ENCODE measurements around the gene RPS18.
"Not testable (repeated sequence)": the region's sequence is repeated elsewhere in the genome, so short reads cannot be mapped to it uniquely, and the experiment has no call there.

RPS18 gene

GRCh38 chr6:33273924-33274902, 2.3 kb downstream of the RPS18 start:
- Histone ChIP-seq H2BK120ac (ENCODE audit: low read depth, low read length) (no peak overlapping the region), H3K36me3 (replicated peaks in 1 of 2; ENCODE audit: control insufficient read depth in 2 of 2, insufficient read depth in 2 of 2, low read length in 2 of 2) (peaks cover 37 to 69% of the 10 kb centered on the region in 2 donors), H3K9me3 (replicated peaks in 1 of 2; ENCODE audit: control insufficient read depth in 2 of 2, insufficient read depth in 1 of 2, low read depth in 1 of 2, low read length in 2 of 2) (no peaks in the 10 kb centered on the region), H2BK5ac (ENCODE audit: low read length) (no peak overlapping the region), H2BK15ac (ENCODE audit: low read length) (no peak overlapping the region), H4K8ac (ENCODE audit: low read depth, low read length) (no peak overlapping the region), H3K27me3 (ENCODE audit: control insufficient read depth in 3 of 3, insufficient read depth in 3 of 3, low read depth in 1 of 3, low read length in 3 of 3) (no peaks in the 10 kb centered on the region), H3K18ac (ENCODE audit: low read length) (no peak overlapping the region), H3K14ac (ENCODE audit: low read length) (no peak overlapping the region), H2BK12ac (ENCODE audit: low read length) (no peak overlapping the region), H3K4me2 (ENCODE audit: insufficient read depth, low read length, poor library complexity, severe bottlenecking) (no peak overlapping the region), H3K4me3 (ENCODE audit: low read length in 2 of 2) (no peak overlapping the region), H3K9ac (ENCODE audit: low read depth, low read length, poor library complexity) (no peak overlapping the region), H3K23ac (ENCODE audit: low read depth, low read length, poor library complexity) (no peak overlapping the region), H3K4ac (ENCODE audit: low read length) (no peak overlapping the region), H3K27ac (replicated peaks; ENCODE audit: low read length) (no peak overlapping the region), H3K4me1 (ENCODE audit: control insufficient read depth in 2 of 2, insufficient read depth in 1 of 2, low read depth in 1 of 2, low read length in 2 of 2) (peaks cover 21 to 27% of the 10 kb centered on the region in 2 donors), H4K91ac (ENCODE audit: low read depth, low read length, poor library complexity) (no peak overlapping the region), H2AFZ (ENCODE audit: low read length) (no peak overlapping the region), H3K79me1 (ENCODE audit: low read depth, low read length) (peaks cover 8% of the 10 kb centered on the region), H2AK5ac (ENCODE audit: low read depth, low read length) (no peak overlapping the region)
- DNase-seq (ENCODE audit: low spot score): no peak
- no CpG with 5 or more reads among the region's 14 CpGs for WGBS, 2 donors (ENCODE audit: extremely low coverage in 2 of 2, insufficient read length in 2 of 2, insufficient replicate concordance in 1 of 2)

DNA sequence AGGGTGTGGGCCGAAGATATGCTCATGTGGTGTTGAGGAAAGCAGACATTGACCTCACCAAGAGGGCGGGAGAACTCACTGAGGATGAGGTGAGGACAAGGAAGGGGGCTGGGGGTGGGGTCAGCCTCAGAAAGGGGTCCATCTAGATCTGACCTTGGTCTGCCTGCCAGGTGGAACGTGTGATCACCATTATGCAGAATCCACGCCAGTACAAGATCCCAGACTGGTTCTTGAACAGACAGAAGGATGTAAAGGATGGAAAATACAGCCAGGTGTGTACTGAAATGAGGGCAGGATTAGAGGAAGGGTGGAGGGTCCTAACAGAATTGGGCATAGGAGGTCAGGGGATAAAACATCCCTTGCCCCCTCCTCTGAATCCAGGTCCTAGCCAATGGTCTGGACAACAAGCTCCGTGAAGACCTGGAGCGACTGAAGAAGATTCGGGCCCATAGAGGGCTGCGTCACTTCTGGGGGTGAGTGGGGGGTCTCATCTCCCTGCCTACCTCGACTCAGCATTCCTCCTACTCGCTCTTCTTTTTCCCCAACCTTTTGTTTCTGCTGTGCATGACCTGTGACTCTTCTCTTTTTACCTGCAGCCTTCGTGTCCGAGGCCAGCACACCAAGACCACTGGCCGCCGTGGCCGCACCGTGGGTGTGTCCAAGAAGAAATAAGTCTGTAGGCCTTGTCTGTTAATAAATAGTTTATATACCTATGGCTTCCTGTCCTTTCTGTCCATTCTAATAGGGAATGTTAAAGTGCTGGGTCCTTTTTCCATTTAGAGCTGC, 4.1 kb downstream of the RPS18 start:
- not testable (repeated sequence) for H2BK12ac ChIP-seq (ENCODE audit: low read length); H3K18ac ChIP-seq (ENCODE audit: low read length); H2AFZ ChIP-seq (ENCODE audit: low read length); H3K9me3 ChIP-seq (replicated peaks in 1 of 2; ENCODE audit: control insufficient read depth in 2 of 2, insufficient read depth in 1 of 2, low read depth in 1 of 2, low read length in 2 of 2); H2AK5ac ChIP-seq (ENCODE audit: low read depth, low read length); H3K27me3 ChIP-seq (ENCODE audit: control insufficient read depth in 3 of 3, insufficient read depth in 3 of 3, low read depth in 1 of 3, low read length in 3 of 3); H3K14ac ChIP-seq (ENCODE audit: low read length); H4K91ac ChIP-seq (ENCODE audit: low read depth, low read length, poor library complexity); H2BK120ac ChIP-seq (ENCODE audit: low read depth, low read length); H2BK15ac ChIP-seq (ENCODE audit: low read length); H2BK5ac ChIP-seq (ENCODE audit: low read length); H4K8ac ChIP-seq (ENCODE audit: low read depth, low read length); DNase-seq (ENCODE audit: low spot score); H3K23ac ChIP-seq (ENCODE audit: low read depth, low read length, poor library complexity); H3K4ac ChIP-seq (ENCODE audit: low read length); H3K79me1 ChIP-seq (ENCODE audit: low read depth, low read length)
- peaks cover 20 to 27% of the 10 kb centered on the region in 2 donors for H3K4me1 ChIP-seq (ENCODE audit: control insufficient read depth in 2 of 2, insufficient read depth in 1 of 2, low read depth in 1 of 2, low read length in 2 of 2)
- H3K27ac ChIP-seq (replicated peaks; ENCODE audit: low read length): peak overlapping the region; percentile 89
- peaks cover 44 to 77% of the 10 kb centered on the region in 2 donors for H3K36me3 ChIP-seq (replicated peaks in 1 of 2; ENCODE audit: control insufficient read depth in 2 of 2, insufficient read depth in 2 of 2, low read length in 2 of 2)
- WGBS, 2 donors (ENCODE audit: extremely low coverage in 2 of 2, insufficient read length in 2 of 2, insufficient replicate concordance in 1 of 2): no CpG with 5 or more reads among the region's 16 CpGs
- H3K4me2 ChIP-seq (ENCODE audit: insufficient read depth, low read length, poor library complexity, severe bottlenecking): peak overlapping the region; percentile 88
- peak overlapping the region in 1 of 2 donors; percentile 42 for H3K4me3 ChIP-seq (ENCODE audit: low read length in 2 of 2)
- peak overlapping the region; percentile 61 for H3K9ac ChIP-seq (ENCODE audit: low read depth, low read length, poor library complexity)

GRCh38 chr6:33276581-33276863, 4.6 kb downstream of the RPS18 start:
- no peak overlapping the region for H4K91ac ChIP-seq (ENCODE audit: low read depth, low read length, poor library complexity)
- peak overlapping the region; percentile 59 for H2AK5ac ChIP-seq (ENCODE audit: low read depth, low read length)
- H3K4me1 ChIP-seq (ENCODE audit: control insufficient read depth in 2 of 2, insufficient read depth in 1 of 2, low read depth in 1 of 2, low read length in 2 of 2): peaks cover 20 to 27% of the 10 kb centered on the region in 2 donors
- no peak overlapping the region for H4K8ac ChIP-seq (ENCODE audit: low read depth, low read length)
- H3K36me3 ChIP-seq (replicated peaks in 1 of 2; ENCODE audit: control insufficient read depth in 2 of 2, insufficient read depth in 2 of 2, low read length in 2 of 2): peaks cover 46 to 79% of the 10 kb centered on the region in 2 donors
- no peak overlapping the region for H3K14ac ChIP-seq (ENCODE audit: low read length)
- H3K27me3 ChIP-seq (ENCODE audit: control insufficient read depth in 3 of 3, insufficient read depth in 3 of 3, low read depth in 1 of 3, low read length in 3 of 3): no peaks in the 10 kb centered on the region
- H3K9me3 ChIP-seq (replicated peaks in 1 of 2; ENCODE audit: control insufficient read depth in 2 of 2, insufficient read depth in 1 of 2, low read depth in 1 of 2, low read length in 2 of 2): no peaks in the 10 kb centered on the region
- H3K4me2 ChIP-seq (ENCODE audit: insufficient read depth, low read length, poor library complexity, severe bottlenecking): peak overlapping the region; percentile 88
- no peak for DNase-seq (ENCODE audit: low spot score)
- H3K4me3 ChIP-seq (ENCODE audit: low read length in 2 of 2): peak overlapping the region; percentile 42 to 79
- peaks cover 8% of the 10 kb centered on the region for H3K79me1 ChIP-seq (ENCODE audit: low read depth, low read length)
- no peak overlapping the region for H2BK120ac ChIP-seq (ENCODE audit: low read depth, low read length)
- no peak overlapping the region for H2BK5ac ChIP-seq (ENCODE audit: low read length)
- no peak overlapping the region for H3K18ac ChIP-seq (ENCODE audit: low read length)
- no peak overlapping the region for H2BK12ac ChIP-seq (ENCODE audit: low read length)
- H3K4ac ChIP-seq (ENCODE audit: low read length): no peak overlapping the region
- H3K27ac ChIP-seq (replicated peaks; ENCODE audit: low read length): peak overlapping the region; percentile 89
- H2AFZ ChIP-seq (ENCODE audit: low read length): peak overlapping the region; percentile 86
- H2BK15ac ChIP-seq (ENCODE audit: low read length): no peak overlapping the region
- peak overlapping the region; percentile 63 for H3K9ac ChIP-seq (ENCODE audit: low read depth, low read length, poor library complexity)
- H3K23ac ChIP-seq (ENCODE audit: low read depth, low read length, poor library complexity): no peak overlapping the region
